ENCODE measurements around the gene TTC13.

DNA sequence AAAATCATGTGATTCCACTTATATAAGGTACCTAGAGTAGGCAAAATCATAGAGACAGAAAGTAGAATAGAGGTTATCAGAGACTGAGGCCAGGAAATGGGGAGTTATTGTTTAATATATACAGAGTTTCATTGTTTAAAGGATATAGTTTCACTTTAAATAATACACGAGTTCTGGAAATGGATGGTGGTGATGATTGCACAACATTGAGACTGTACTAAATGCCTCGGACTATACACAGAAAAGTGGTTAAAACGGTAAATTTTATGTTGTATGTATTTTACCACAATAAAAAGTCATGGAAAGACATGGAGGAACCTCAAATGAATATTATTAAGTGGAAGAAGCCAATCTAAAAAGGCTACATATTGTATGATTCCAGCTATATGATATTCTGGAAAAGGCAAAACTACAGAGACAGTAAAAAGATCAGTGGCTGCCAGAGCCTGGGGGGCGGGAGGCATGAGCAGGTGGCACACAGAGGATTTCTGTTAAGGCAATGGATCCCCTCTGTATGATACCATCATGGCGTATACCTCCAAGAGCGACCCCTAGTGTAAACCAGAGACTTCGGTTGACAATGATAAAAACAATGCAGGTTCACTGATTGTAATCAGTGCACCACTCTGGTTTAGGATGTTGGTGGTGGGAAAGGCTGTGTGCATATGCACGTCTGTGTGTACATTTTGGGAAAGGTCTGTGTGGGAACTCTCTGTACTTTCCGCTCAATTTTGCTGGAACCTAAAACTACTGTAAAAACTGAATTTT is 117.9 kb downstream of the TTC13 start:
- TF ChIP-seq, protein P1, sequence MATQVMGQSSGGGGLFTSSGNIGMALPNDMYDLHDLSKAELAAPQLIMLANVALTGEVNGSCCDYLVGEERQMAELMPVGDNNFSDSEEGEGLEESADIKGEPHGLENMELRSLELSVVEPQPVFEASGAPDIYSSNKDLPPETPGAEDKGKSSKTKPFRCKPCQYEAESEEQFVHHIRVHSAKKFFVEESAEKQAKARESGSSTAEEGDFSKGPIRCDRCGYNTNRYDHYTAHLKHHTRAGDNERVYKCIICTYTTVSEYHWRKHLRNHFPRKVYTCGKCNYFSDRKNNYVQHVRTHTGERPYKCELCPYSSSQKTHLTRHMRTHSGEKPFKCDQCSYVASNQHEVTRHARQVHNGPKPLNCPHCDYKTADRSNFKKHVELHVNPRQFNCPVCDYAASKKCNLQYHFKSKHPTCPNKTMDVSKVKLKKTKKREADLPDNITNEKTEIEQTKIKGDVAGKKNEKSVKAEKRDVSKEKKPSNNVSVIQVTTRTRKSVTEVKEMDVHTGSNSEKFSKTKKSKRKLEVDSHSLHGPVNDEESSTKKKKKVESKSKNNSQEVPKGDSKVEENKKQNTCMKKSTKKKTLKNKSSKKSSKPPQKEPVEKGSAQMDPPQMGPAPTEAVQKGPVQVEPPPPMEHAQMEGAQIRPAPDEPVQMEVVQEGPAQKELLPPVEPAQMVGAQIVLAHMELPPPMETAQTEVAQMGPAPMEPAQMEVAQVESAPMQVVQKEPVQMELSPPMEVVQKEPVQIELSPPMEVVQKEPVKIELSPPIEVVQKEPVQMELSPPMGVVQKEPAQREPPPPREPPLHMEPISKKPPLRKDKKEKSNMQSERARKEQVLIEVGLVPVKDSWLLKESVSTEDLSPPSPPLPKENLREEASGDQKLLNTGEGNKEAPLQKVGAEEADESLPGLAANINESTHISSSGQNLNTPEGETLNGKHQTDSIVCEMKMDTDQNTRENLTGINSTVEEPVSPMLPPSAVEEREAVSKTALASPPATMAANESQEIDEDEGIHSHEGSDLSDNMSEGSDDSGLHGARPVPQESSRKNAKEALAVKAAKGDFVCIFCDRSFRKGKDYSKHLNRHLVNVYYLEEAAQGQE (IDR thresholded peaks at IDR 0.05; ENCODE audit: low read depth, low read length) = no peak
- no peak for TF ChIP-seq PML (IDR thresholded peaks at IDR 0.05; ENCODE audit: low read length)

Measured in GM12878 (cell line).